B cell (primary cell): ENCODE measurements around the gene TRHDE. TPM values are rescaled to one million over a fixed set of nuclear protein-coding genes. Genes with fewer than 3 reads are reported as not detected.

Experiments used
- ATAC-seq: fragments of 200-7000 bp; cut with Tn5 transposase; one replicate; pipeline ENCODE4 v1.10.0; 2021; ENCODE audit warnings: low read depth, mild to moderate bottlenecking, moderate number of reproducible peaks, moderate library complexity
- CTCF ChIA-PET: fragments of 350-600 bp; sonication (Branson Sonifier 250); formaldehyde crosslinking; loops from one replicate; lab custom pipeline; 2021; ENCODE audit warnings: antibody characterized with exemption, inconsistent platforms; lab: Charles Lee
- POLR2A ChIA-PET: fragments of 350-600 bp; sonication (Branson Sonifier 250); formaldehyde crosslinking; loops from one replicate; lab custom pipeline; 2021; ENCODE audit warnings: antibody characterized with exemption; lab: Charles Lee
- DNase-seq: peaks from one replicate; pipeline ENCODE4 v3.0.0; 2013
- H2AFZ ChIP-seq: 2 replicates; pipeline ENCODE4 v1.6.1; 2012; ENCODE audit warnings: mild to moderate bottlenecking, low read depth, low read length; ENCODE audit not compliant: insufficient read depth, poor library complexity, severe bottlenecking
- H3K27ac ChIP-seq, 2 donors: 1 replicate in 1 of 2; 2 replicates in 1 of 2; pipeline ENCODE4 v1.5.1; 2012 to 2013; ENCODE audit warnings: low read length in 2 of 2, mild to moderate bottlenecking in 2 of 2, moderate library complexity in 1 of 2
- H3K27me3 ChIP-seq, 4 experiments: fragments of 200-600 bp in 1 of 4; sonication (generic) in 1 of 4; replicated peaks in 1 of 4; 1 replicate in 2 of 4; 2 replicates in 2 of 4; pipeline versions ENCODE4 v1.6.1 to v1.7.0; 2013 to 2016; ENCODE audit warnings: low read length in 3 of 4, mild to moderate bottlenecking in 2 of 4, mixed read lengths in 1 of 4, moderate library complexity in 1 of 4; ENCODE audit not compliant: insufficient read depth in 4 of 4, control insufficient read depth in 3 of 4; ENCODE audit errors: control extremely low read depth in 1 of 4
- H3K36me3 ChIP-seq, 2 experiments: replicated peaks in 1 of 2; 1 replicate in 1 of 2; 2 replicates in 1 of 2; pipeline versions ENCODE4 v1.6.1 to v1.7.1; 2013; ENCODE audit warnings: low read length in 1 of 2; ENCODE audit not compliant: insufficient read depth in 2 of 2, control insufficient read depth in 1 of 2; ENCODE audit errors: control extremely low read depth in 1 of 2, extremely low read depth in 1 of 2
- H3K4me1 ChIP-seq, 2 donors: fragments of 200-600 bp in 1 of 2; sonication (generic) in 1 of 2; 1 replicate in 1 of 2; 2 replicates in 1 of 2; pipeline versions ENCODE4 v1.5.1 to v1.6.1; 2013 to 2017; ENCODE audit warnings: low read length in 2 of 2; ENCODE audit not compliant: control insufficient read depth in 2 of 2, insufficient read depth in 2 of 2
- H3K4me2 ChIP-seq: replicated peaks from 2 replicates; pipeline ENCODE3; 2012; ENCODE audit warnings: mild to moderate bottlenecking, low read depth, low read length; ENCODE audit not compliant: poor library complexity, severe bottlenecking
- H3K4me3 ChIP-seq, 5 experiments: fragments of 200-600 bp in 1 of 5; sonication (generic) in 1 of 5; 1 replicate in 3 of 5; 2 replicates in 2 of 5; pipeline versions ENCODE4 v1.5.1 to v1.7.0; 2011 to 2016; ENCODE audit warnings: low read length in 4 of 5, mild to moderate bottlenecking in 4 of 5, low read depth in 2 of 5, control low read depth in 1 of 5, moderate library complexity in 1 of 5; ENCODE audit not compliant: insufficient read depth in 1 of 5; ENCODE audit errors: control extremely low read depth in 1 of 5, extremely low read depth in 1 of 5
- H3K79me2 ChIP-seq: fragments of 200-600 bp; sonication (generic); one replicate; pipeline ENCODE4 v1.6.0; 2016; ENCODE audit warnings: low read length; ENCODE audit not compliant: control insufficient read depth, insufficient read depth
- H3K9ac ChIP-seq: fragments of 200-600 bp; sonication (generic); 2 replicates; pipeline ENCODE4 v1.6.1; 2017; ENCODE audit warnings: mild to moderate bottlenecking, low read length, moderate library complexity
- H3K9me3 ChIP-seq, 3 donors: one replicate each; pipeline versions ENCODE4 v1.6.1 to v1.7.1; 2013; ENCODE audit warnings: low read length in 2 of 3; ENCODE audit not compliant: control insufficient read depth in 2 of 3, insufficient read depth in 1 of 3; ENCODE audit errors: control extremely low read depth in 1 of 3
- H4K20me1 ChIP-seq: 2 replicates; pipeline ENCODE4 v1.6.0; 2012; ENCODE audit warnings: mild to moderate bottlenecking, low read length; ENCODE audit not compliant: insufficient read depth, control insufficient read depth, poor library complexity, severe bottlenecking
- H3K27ac Mint-ChIP-seq: one replicate; pipeline ENCODE4 v1.8.0; 2021; ENCODE audit warnings: mixed read lengths
- H3K27me3 Mint-ChIP-seq: one replicate; pipeline ENCODE4 v1.8.0; 2021; ENCODE audit warnings: mixed read lengths
- H3K4me1 Mint-ChIP-seq: one replicate; pipeline ENCODE4 v1.8.0; 2021; ENCODE audit warnings: mixed read lengths
- H3K4me3 Mint-ChIP-seq: one replicate; pipeline ENCODE4 v1.8.0; 2021; ENCODE audit warnings: mixed read lengths
- H3K9me3 Mint-ChIP-seq: one replicate; pipeline ENCODE4 v1.8.0; 2022; ENCODE audit warnings: mixed read lengths; ENCODE audit not compliant: insufficient read depth
- CTCF ChIP-seq: fragments of 200-600 bp; IDR thresholded peaks from one replicate; pipeline ENCODE4 v1.8.0; 2022; ENCODE audit warnings: antibody characterized with exemption, mild to moderate bottlenecking
- EZH2 ChIP-seq: IDR thresholded peaks from 2 replicates; pipeline ENCODE4 v1.6.1; 2012; ENCODE audit warnings: borderline replicate concordance, low read depth, mild to moderate bottlenecking, moderate library complexity, low read length; ENCODE audit not compliant: insufficient read depth, poor library complexity, severe bottlenecking
- WGBS: methylation state at CpG from one replicate; pipeline ENCODE4 v1.1.5; 2013; ENCODE audit warnings: missing lambda C conversion rate; ENCODE audit not compliant: insufficient coverage; 5-methylcytosine and 5-hydroxymethylcytosine counted together
- intact Hi-C: fragments of 100-400 bp; cut with micrococcal nuclease; formaldehyde crosslinking; loops from one replicate; pipeline ENCODE4 v1.10.0; 2022
- polyA plus RNA-seq: library from polyadenylated mRNA; depleted of rRNA; stranded (reverse); fragments of >200 nt; gene quantifications from 2 replicates; pipeline ENCODE4 v1.2.3, GENCODE V29; 2012
- total RNA-seq, 2 donors: library from RNA; stranded (reverse); fragments of 120-200 nt in 1 of 2; gene quantifications; 1 replicate in 1 of 2; 2 replicates in 1 of 2; pipeline versions ENCODE4 v1.2.3 to v1.2.4, GENCODE V29; 2013 to 2022

The TRHDE gene
- total and polyA plus RNA-seq, 2 donors (not counting 1 experiment from before 2014, with no cell fraction given): not detected

GRCh38 chr12:72269491-72269890, 2.7 kb upstream of the TRHDE start:
- TF ChIP-seq EZH2: no peak
- no peak for TF ChIP-seq CTCF
- Histone ChIP-seq H3K27me3 (peaks cover 0 to 36% (median 8%) of the 10 kb centered on the region in 4 experiments), H3K4me1 (peaks cover 2 to 7% of the 10 kb centered on the region in 2 donors), H3K27ac (no peak overlapping the region), H3K4me3 (no peak overlapping the region), H3K79me2 (no peaks in the 10 kb centered on the region), H3K36me3 (no peaks in the 10 kb centered on the region), H3K9me3 (peaks cover 0 to 22% (median 0%) of the 10 kb centered on the region in 3 donors), H3K9ac (no peak overlapping the region), H2AFZ (no peak overlapping the region), H4K20me1 (no peaks in the 10 kb centered on the region), H3K4me2 (no peak overlapping the region)
- intact Hi-C loops: no loop called here
- Mint-ChIP-seq H3K4me3 (no peak overlapping the region), H3K27ac (no peak overlapping the region), H3K4me1 (peaks cover 7% of the 10 kb centered on the region), H3K9me3 (no peaks in the 10 kb centered on the region), H3K27me3 (peaks cover 36% of the 10 kb centered on the region)
- ATAC-seq (no peak), DNase-seq (no peak)
- CTCF ChIA-PET: no interaction called here
- 50% methylated on average over 1 of the region's 1 CpG for WGBS
- POLR2A ChIA-PET: no interaction called here

DNA sequence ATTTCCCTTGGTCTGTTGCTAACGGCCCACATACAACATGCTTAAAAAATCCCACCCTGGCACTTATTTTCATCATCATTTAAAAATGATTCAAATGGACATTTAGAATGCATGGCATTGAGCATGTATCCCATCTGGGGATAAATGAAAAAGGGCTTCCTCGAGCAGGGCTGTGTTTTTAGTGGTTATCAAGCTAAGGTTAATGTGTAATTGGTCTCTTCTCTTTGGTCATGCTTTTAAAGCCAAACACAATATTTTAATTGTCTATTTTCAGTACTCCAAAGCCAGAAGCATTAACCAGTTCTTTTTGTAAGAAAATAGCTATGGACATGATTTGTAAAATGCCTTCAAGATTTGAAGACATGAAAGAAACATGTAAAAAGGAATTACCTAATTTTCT, 1.9 kb upstream of the TRHDE start:
- H3K4me2 ChIP-seq: no peak overlapping the region
- H3K79me2 ChIP-seq: no peaks in the 10 kb centered on the region
- no peaks in the 10 kb centered on the region for H3K36me3 ChIP-seq
- H3K9ac ChIP-seq: no peak overlapping the region
- DNase-seq (no peak), ATAC-seq (no peak)
- no CpG with 5 or more reads among the region's 2 CpGs for WGBS
- H3K9me3 ChIP-seq: peaks cover 0 to 22% (median 0%) of the 10 kb centered on the region in 3 donors
- intact Hi-C loops: no loop called here
- H2AFZ ChIP-seq: no peak overlapping the region
- no peak overlapping the region for H3K27ac Mint-ChIP-seq
- POLR2A ChIA-PET: no interaction called here
- peaks cover 41% of the 10 kb centered on the region for H3K27me3 Mint-ChIP-seq
- H3K9me3 Mint-ChIP-seq: no peaks in the 10 kb centered on the region
- no peaks in the 10 kb centered on the region for H4K20me1 ChIP-seq
- peaks cover 2 to 7% of the 10 kb centered on the region in 2 donors for H3K4me1 ChIP-seq
- H3K4me1 Mint-ChIP-seq: peaks cover 7% of the 10 kb centered on the region
- TF ChIP-seq CTCF (no peak), EZH2 (no peak)
- H3K4me3 Mint-ChIP-seq: no peak overlapping the region
- H3K27me3 ChIP-seq: peaks cover 0 to 37% (median 12%) of the 10 kb centered on the region in 4 experiments
- CTCF ChIA-PET: no interaction called here
- no peak overlapping the region for H3K27ac ChIP-seq
- H3K4me3 ChIP-seq: no peak overlapping the region
